ENCODE data around the gene FCHSD2. TPM values are rescaled to one million over a fixed set of nuclear protein-coding genes. Genes with fewer than 3 reads are reported as not detected.
"Not testable (repeated sequence)": the region's sequence is repeated elsewhere in the genome, so short reads cannot be mapped to it uniquely, and the experiment has no call there.

The FCHSD2 gene
- polyA plus RNA-seq, 5 donors = 37.4 to 51.9 (median 48.5) TPM

DNA sequence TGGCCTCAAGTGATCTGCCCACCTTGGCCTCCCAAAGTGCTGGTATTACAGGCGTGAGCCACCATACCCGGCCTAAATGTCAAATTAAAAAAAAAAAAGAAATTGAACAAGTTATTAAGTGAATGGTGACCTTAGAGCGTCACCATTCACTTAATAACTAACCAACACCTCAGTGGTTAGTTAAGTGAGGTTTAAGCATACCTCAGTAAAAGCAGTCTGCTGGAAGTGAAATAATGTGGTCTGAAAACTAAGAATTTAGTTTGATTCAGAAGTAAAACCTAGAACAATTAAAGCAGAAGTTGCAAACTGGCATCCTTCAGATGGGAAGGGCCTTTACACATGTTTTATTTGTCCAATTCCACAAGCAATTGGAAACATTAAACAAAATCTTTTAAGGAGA is 71.5 kb downstream of the FCHSD2 start:
- no peak for DNase-seq

GRCh38 chr11:73061857-73062424 is 80.2 kb downstream of the FCHSD2 start:
- DNase-seq = not testable (repeated sequence)

GRCh38 chr11:73061434-73061833 is 80.7 kb downstream of the FCHSD2 start:
- not testable (repeated sequence) for DNase-seq

GRCh38 chr11:73059915-73060314 is 82.2 kb downstream of the FCHSD2 start:
- DNase-seq = no peak

DNA sequence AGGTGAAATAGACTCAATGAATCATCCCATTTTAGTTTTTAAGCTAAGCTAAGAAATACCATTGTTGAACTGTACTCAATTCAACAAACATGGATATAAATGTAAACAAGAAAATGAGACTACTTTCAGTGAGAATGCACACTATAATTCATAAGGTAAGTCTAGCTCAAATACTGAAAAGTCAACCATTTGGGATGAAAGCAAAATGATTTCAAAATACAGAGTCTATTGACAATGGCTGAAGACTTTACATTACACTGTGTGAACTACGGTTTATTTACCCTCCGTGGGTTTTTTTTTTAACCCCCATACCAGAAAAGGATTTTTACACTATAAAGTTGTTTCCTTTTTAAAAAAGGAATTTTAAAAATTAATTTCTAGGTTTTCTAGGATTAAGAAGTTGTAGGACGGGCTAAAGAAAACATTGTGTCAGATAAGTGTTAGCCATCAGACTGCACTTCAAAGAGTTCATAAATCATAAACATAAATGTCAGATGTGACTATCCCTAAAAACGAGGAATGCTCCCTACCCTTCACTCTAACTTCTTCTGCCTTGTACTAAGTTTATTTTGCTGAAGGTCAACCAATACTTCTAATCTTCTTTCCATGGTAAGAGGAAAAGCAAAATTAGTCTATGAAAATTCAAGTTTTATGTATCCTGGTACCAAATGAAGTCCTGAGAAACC is 83.0 kb downstream of the FCHSD2 start:
- DNase-seq = no peak

GRCh38 chr11:73055655-73056354 is 86.3 kb downstream of the FCHSD2 start:
- no peak for DNase-seq

DNA sequence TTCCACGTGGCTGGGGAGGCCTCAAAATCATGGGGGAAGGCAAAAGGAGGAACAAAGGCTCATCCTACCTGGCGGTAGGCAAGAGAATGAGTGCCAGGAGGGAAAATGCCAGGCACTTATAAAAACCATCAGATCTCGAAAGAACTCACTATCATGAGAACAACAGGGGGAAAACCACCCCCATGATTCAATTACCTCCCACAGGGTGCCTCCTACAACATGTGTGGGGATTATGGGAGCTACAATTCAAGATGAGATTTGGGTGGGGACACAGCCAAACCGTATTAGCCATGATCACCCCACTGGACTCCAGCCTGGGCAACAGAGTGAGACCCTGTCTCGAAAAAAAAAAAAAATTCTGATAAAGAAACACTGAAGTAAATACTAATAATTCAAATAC is 87.1 kb downstream of the FCHSD2 start:
- DNase-seq = no peak

DNA sequence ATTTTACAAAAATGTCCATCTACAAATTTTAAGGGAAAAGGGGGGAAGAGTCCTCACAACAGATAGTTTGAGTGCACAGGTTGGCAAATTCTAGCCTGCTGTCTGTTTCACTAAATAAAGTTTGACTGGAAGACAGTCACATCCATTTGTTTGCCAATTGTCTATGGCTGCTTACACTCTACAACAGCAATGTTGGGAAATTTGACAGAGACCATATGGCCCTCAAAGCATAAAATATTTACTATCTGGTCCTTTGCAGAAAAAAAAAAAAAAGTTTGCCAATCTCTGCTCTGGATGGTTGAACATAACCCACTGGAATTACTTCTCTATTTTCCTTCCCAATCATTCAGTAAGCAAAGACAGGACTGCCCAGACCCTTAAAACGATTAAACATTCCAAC is 88.2 kb downstream of the FCHSD2 start:
- DNase-seq = no peak

- DNase-seq = no peak
Measured at GRCh38 chr11:73048446-73048845, 93.7 kb downstream of the FCHSD2 start.

GRCh38 chr11:73047773-73048371 is 94.2 kb downstream of the FCHSD2 start:
- DNase-seq = no peak

DNA sequence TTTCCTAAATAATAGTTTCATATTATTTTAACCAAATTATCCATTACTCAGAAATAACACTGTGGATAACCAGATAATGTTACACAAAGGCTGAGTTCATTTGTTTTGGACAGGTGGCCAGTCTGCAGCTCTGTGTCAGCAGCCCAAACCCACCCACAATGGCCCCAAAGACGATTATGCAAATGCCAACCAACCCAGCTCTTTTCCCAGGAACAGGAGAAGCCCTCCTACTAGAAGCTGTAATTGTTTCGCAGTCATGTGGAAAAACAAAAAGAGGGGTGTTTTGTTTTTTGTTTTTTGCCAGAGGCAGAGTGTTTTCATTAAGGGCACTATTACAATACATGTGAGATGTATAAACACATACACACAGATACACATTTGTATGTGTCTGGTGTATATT is 102.1 kb downstream of the FCHSD2 start:
- DNase-seq = no peak

- no peak for DNase-seq
Measured at GRCh38 chr11:73034777-73035176, 107.3 kb downstream of the FCHSD2 start.

GRCh38 chr11:73034331-73034730 is 107.8 kb downstream of the FCHSD2 start:
- no peak for DNase-seq

DNA sequence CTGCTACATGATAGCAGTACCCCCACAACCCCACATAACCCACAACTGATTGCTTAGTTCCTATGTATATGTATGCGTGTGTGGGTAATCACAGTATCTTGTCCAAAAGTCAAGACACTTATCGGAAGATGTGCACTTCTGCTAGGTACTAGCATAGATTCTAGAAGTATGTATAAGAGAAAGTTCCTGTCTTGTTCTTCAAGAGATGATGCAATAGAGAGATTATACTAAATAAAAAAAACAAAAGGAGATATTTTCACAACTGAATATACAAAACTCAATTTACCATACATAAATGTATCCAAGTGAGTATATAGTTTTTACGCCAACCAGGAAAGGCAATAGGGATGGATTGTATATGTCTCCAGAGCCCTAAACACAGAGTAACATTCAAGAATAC is 112.0 kb downstream of the FCHSD2 start:
- no peak for DNase-seq

- no peak for DNase-seq
Measured at GRCh38 chr11:73029403-73029802, 112.7 kb downstream of the FCHSD2 start.

DNA sequence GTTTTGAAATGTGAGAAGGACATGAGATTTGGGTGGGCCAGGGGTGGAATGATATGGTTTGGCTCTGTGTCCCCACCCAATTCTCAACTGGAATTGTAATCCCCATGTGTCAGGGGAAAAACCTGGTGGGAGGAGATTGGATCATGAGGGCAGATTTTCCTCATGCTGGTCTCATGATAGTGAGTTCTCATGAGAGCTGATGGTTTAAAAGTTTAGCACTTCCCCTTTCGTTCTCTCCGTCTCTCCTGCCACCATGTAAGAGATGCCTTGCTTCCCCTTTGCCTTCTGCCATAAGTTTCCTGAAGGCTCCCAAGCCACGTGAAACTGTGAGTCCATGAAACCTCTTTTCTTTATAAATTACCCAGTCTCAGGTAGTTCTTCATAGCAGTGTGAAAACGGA is 113.5 kb downstream of the FCHSD2 start:
- no peak for DNase-seq

DNA sequence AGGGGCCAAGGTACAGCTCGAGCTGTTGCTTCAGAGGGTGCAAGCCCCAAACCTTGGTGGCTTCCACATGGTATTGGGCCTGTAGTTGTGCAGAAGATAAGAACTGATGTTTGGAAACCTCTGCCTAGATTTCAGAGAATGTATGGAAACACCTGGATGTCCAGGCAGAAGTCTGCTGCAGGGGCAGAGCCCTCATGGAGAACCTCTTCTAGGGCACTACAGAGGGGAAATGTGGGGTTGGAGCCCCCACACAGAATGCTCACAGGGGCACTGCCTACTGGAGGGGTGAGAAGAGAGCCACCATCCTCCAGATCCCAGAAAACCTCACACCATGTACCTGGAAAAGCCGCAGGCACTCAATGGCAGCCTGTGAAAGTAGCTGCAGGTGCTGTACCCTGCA is 114.3 kb downstream of the FCHSD2 start:
- not testable (repeated sequence) for DNase-seq

- no peak for DNase-seq
Measured at GRCh38 chr11:73024639-73025038, 117.5 kb downstream of the FCHSD2 start.

DNA sequence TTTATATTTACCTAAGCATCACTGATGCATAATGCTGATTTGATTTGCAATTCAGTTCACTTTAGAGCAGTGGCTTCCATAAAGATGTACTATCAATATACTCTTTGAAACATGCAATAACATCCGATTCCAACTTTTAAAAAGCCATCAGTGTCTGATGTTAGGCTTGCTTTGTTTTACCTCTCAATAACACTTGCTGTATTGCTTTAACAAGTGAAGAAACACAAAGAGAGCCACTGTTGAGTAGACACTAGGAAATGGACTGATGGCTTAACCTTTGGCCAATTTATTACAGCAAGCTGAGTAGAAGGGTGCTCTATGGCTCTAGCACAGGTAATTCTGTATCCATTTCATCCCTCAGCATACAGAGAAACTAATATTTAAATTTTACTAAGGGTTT is 122.1 kb downstream of the FCHSD2 start:
- DNase-seq = no peak

DNA sequence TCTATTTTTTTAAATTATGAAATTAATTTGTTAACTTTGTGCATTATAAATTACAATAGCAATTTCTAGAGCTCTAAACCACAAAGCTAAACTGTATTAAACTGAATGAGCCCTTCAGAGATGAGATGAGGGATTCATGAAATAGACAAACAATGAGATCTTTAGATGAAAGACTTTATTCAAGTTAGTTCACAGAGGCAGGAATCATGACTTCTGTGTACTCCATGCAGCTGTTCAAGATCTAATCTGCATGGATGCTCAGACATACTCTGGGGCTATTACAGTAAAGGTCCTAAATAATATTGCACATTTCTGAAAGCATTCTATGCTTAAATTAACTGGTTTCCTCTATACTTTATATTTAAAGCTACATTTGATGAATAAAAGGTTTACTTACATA is 122.7 kb downstream of the FCHSD2 start:
- DNase-seq = no peak

DNA sequence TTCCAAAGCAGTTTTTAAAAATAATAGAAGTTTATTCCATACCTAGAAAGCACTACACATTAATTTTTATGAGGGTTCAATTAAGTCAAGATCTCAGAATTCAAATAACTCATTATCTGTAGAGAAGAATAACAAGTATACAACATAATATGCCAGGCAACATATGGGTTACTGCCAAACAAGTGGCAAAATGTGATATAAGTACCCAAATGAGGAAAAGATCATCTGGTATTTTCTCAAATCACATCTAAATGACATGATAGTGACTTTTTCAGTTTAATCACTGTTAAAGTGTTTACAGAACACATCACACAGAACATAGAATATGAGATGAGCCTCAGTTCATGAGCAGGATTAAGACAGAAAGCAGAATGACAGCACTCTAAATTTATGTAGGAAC is 123.3 kb downstream of the FCHSD2 start:
- no peak for DNase-seq

DNA sequence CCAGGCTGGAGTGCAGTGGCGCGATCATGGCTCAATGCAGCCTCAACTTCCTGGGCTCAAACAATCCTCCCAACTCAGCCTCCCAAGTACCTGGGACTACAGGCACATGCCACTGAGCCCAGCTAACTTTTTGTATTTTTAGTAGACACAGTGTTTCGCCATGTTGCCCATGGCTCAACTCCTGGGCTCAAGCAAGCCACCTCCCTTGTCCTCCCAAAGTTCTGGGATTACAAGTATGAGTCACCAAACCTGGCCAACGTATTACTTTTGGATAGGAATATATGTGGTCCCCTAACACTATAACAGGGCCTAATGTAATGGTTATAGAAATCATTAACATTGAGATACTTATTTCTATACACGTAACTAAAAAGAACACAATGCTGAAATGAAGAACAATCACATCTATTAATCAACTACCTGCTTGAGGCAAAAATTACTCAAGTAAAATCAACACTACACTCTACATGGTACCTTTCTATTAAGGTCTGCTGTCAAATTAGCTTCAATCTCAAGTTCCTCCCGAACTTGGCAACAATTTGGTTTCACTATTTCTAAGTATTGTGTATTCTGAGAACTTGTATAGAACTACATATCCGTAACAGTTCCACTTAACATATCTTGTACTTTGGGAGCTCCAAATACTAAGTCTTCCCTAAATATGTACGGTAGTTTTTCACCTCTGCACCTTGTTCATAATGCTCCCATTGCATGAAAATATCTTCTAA is 124.9 kb downstream of the FCHSD2 start:
- no peak for DNase-seq

All from right lung (tissue), 5 donors.